CD4-positive, CD25-positive, alpha-beta regulatory T cell (primary cell): ENCODE data around the gene ACAD10. TPM values are rescaled to one million over a fixed set of nuclear protein-coding genes. Genes with fewer than 3 reads are reported as not detected.

Experiments
- ATAC-seq, 2 donors: fragments of 150-1000 bp; cut with Tn5 transposase; one replicate each; pipeline ENCODE4 v1.10.0; 2021; ENCODE audit warnings: low read depth in 2 of 2, moderate number of reproducible peaks in 2 of 2, moderate library complexity in 1 of 2
- DNase-seq, 3 donors: peaks; one replicate each; pipeline versions ENCODE4 v3.0.0 to v3.0.0-alpha.2; 2012 to 2022; ENCODE audit warnings: mixed read lengths in 1 of 3
- H3K27ac ChIP-seq: one replicate; pipeline ENCODE4 v1.7.0; 2013; ENCODE audit warnings: mild to moderate bottlenecking, low read length; ENCODE audit not compliant: insufficient read depth, poor library complexity, severe bottlenecking
- H3K27me3 ChIP-seq: one replicate; pipeline ENCODE4 v1.7.0; 2013; ENCODE audit warnings: low read length; ENCODE audit not compliant: control insufficient read depth, insufficient read depth
- H3K36me3 ChIP-seq: one replicate; pipeline ENCODE4 v1.7.0; 2013; ENCODE audit warnings: mild to moderate bottlenecking, low read length, moderate library complexity; ENCODE audit not compliant: control insufficient read depth, insufficient read depth
- H3K4me1 ChIP-seq: 2 replicates; pipeline ENCODE4 v1.7.0; 2013; ENCODE audit warnings: mild to moderate bottlenecking, low read length; ENCODE audit not compliant: insufficient read depth, control insufficient read depth, poor library complexity, severe bottlenecking
- H3K4me3 ChIP-seq: one replicate; pipeline ENCODE4 v1.7.0; 2013; ENCODE audit warnings: low read depth, mild to moderate bottlenecking, low read length, moderate library complexity
- H3K9me3 ChIP-seq, 2 experiments: 1 replicate in 1 of 2; 2 replicates in 1 of 2; pipeline ENCODE4 v1.7.0; 2013; ENCODE audit warnings: low read length in 2 of 2, mild to moderate bottlenecking in 1 of 2, moderate library complexity in 1 of 2; ENCODE audit not compliant: control insufficient read depth in 2 of 2
- H3K27ac Mint-ChIP-seq, 3 donors: one replicate each; pipeline ENCODE4 v1.8.0; 2020 to 2022; ENCODE audit warnings: mild to moderate bottlenecking in 3 of 3, mixed read lengths in 3 of 3, moderate library complexity in 2 of 3
- H3K27me3 Mint-ChIP-seq: one replicate; pipeline ENCODE4 v1.8.0; 2022; ENCODE audit warnings: mild to moderate bottlenecking, mixed read lengths
- H3K36me3 Mint-ChIP-seq: one replicate; pipeline ENCODE4 v1.8.0; 2020; ENCODE audit warnings: mixed read lengths
- H3K4me1 Mint-ChIP-seq, 4 donors: one replicate each; pipeline ENCODE4 v1.8.0; 2020 to 2022; ENCODE audit warnings: mixed read lengths in 4 of 4, mild to moderate bottlenecking in 1 of 4
- H3K4me3 Mint-ChIP-seq, 4 donors: one replicate each; pipeline ENCODE4 v1.8.0; 2020 to 2022; ENCODE audit warnings: mild to moderate bottlenecking in 4 of 4, mixed read lengths in 4 of 4, moderate library complexity in 3 of 4
- H3K9me3 Mint-ChIP-seq, 7 donors: one replicate each; pipeline ENCODE4 v1.8.0; 2020 to 2022; ENCODE audit warnings: mixed read lengths in 7 of 7, mild to moderate bottlenecking in 3 of 7, moderate library complexity in 2 of 7
- polyA plus RNA-seq, 4 donors: library from polyadenylated mRNA; unstranded; fragments of 300-500 nt; fragmentation: Illumina TruSeq; gene quantifications; one replicate each; pipeline ENCODE4 v1.2.3, GENCODE V29; 2021
- total RNA-seq: library from RNA; stranded (reverse); gene quantifications from one replicate; pipeline ENCODE4 v1.2.3, GENCODE V29; 2022

Gene ACAD10
- total and polyA plus RNA-seq, 5 donors from 2014 or later, result 6.9 to 27.6 (median 10.8) TPM

DNA sequence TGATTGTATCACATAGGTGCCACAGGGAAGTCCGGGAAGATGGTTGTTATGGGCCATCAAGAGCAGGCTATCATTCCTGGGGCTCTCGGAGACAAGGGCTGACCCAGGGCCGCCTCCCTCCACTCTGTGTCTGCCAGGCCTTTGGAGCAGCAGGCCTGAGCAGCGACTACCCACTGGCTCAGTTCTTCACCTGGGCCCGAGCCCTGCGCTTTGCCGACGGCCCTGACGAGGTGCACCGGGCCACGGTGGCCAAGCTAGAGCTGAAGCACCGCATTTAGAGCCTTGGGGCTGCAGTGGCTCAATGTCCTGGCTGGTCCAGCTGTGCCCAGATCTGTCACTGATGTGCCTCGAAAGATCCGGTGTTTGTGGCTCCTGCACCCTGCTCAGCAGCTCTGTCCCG, 70.3 kb downstream of the ACAD10 start:
- no peaks in the 10 kb centered on the region for H3K27me3 Mint-ChIP-seq
- H3K27me3 ChIP-seq, result no peaks in the 10 kb centered on the region
- H3K27ac ChIP-seq, result no peak overlapping the region
- no peak overlapping the region for H3K27ac Mint-ChIP-seq
- peaks cover 14% of the 10 kb centered on the region for H3K36me3 ChIP-seq
- H3K4me3 Mint-ChIP-seq, result no peak overlapping the region
- no peaks in the 10 kb centered on the region for H3K4me1 ChIP-seq
- H3K9me3 Mint-ChIP-seq, result no peaks in the 10 kb centered on the region
- no peaks in the 10 kb centered on the region for H3K9me3 ChIP-seq
- no peak for ATAC-seq
- peaks cover 0 to 2% (median 0%) of the 10 kb centered on the region in 4 donors for H3K4me1 Mint-ChIP-seq
- peaks cover 8% of the 10 kb centered on the region for H3K36me3 Mint-ChIP-seq
- no peak for DNase-seq
- no peak overlapping the region for H3K4me3 ChIP-seq

DNA sequence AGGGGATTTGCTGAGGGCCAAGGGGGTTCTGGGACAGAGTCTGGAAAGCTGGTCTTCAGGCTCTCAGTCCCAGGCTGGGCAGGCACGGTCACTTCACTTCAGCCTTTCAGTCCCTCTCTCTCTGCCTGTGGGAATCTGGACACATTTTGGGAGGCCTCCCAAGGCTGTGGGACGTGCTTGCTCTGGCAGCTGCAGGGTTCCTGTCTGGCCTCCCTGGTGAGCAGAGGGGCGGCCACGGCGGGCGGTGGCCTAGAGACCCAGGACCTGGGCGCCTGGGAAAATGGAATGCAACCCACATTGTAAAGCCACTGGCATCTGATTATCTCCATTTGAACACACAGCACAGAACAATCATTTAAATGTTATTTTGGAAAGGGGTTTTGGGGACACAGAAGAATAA, 70.8 kb downstream of the ACAD10 start:
- Mint-ChIP-seq H3K9me3 (no peaks in the 10 kb centered on the region), H3K27me3 (no peaks in the 10 kb centered on the region), H3K27ac (no peak overlapping the region), H3K4me3 (no peak overlapping the region), H3K36me3 (peaks cover 8% of the 10 kb centered on the region), H3K4me1 (peaks cover 0 to 2% (median 0%) of the 10 kb centered on the region in 4 donors)
- Histone ChIP-seq H3K27me3 (no peaks in the 10 kb centered on the region), H3K4me1 (no peaks in the 10 kb centered on the region), H3K27ac (no peak overlapping the region), H3K4me3 (no peak overlapping the region), H3K36me3 (peaks cover 14% of the 10 kb centered on the region), H3K9me3 (no peaks in the 10 kb centered on the region)
- ATAC-seq (no peak), DNase-seq (no peak)

- H3K27ac Mint-ChIP-seq, result peak overlapping the region in 1 of 3 donors; percentile 15
- H3K4me1 Mint-ChIP-seq, result peaks cover 0 to 2% (median under 1%) of the 10 kb centered on the region in 4 donors
- ATAC-seq, result peak in 1 of 2 donors; percentile 40
- no peaks in the 10 kb centered on the region for H3K9me3 Mint-ChIP-seq
- peaks cover 4% of the 10 kb centered on the region for H3K27me3 Mint-ChIP-seq
- no peaks in the 10 kb centered on the region for H3K4me1 ChIP-seq
- H3K9me3 ChIP-seq, result no peaks in the 10 kb centered on the region
- no peaks in the 10 kb centered on the region for H3K27me3 ChIP-seq
- H3K36me3 ChIP-seq, result peaks cover 14% of the 10 kb centered on the region
- no peak overlapping the region for H3K27ac ChIP-seq
- peaks cover 8% of the 10 kb centered on the region for H3K36me3 Mint-ChIP-seq
- H3K4me3 Mint-ChIP-seq, result no peak overlapping the region
- no peak overlapping the region for H3K4me3 ChIP-seq
- peak in 1 of 3 donors; percentile 24 for DNase-seq
Measured at GRCh38 chr12:111757361-111758119, 71.7 kb downstream of the ACAD10 start.

GRCh38 chr12:111758120-111758561, 72.3 kb downstream of the ACAD10 start:
- Histone ChIP-seq H3K4me1 (no peaks in the 10 kb centered on the region), H3K27me3 (no peaks in the 10 kb centered on the region), H3K27ac (no peak overlapping the region), H3K36me3 (peaks cover 14% of the 10 kb centered on the region), H3K9me3 (no peaks in the 10 kb centered on the region), H3K4me3 (no peak overlapping the region)
- Mint-ChIP-seq H3K9me3 (no peaks in the 10 kb centered on the region), H3K27ac (no peak overlapping the region), H3K27me3 (peaks cover 5% of the 10 kb centered on the region), H3K36me3 (peaks cover 8% of the 10 kb centered on the region), H3K4me3 (no peak overlapping the region), H3K4me1 (peaks cover 0 to 4% (median under 1%) of the 10 kb centered on the region in 4 donors)
- DNase-seq, result no peak
- no peak for ATAC-seq

GRCh38 chr12:111759271-111759670, 73.4 kb downstream of the ACAD10 start:
- H3K27ac Mint-ChIP-seq, result peak overlapping the region in 1 of 3 donors; percentile 29
- no peak for DNase-seq

GRCh38 chr12:111759991-111760390, 74.1 kb downstream of the ACAD10 start:
- Mint-ChIP-seq H3K36me3 (peaks cover 8% of the 10 kb centered on the region), H3K27me3 (peaks cover 15% of the 10 kb centered on the region), H3K4me3 (no peak overlapping the region), H3K9me3 (peaks cover 0 to 3% (median 0%) of the 10 kb centered on the region in 7 donors), H3K27ac (no peak overlapping the region), H3K4me1 (peaks cover 0 to 4% (median under 1%) of the 10 kb centered on the region in 4 donors)
- Histone ChIP-seq H3K36me3 (peaks cover 9% of the 10 kb centered on the region), H3K9me3 (no peaks in the 10 kb centered on the region), H3K27ac (no peak overlapping the region), H3K4me1 (no peaks in the 10 kb centered on the region), H3K27me3 (no peaks in the 10 kb centered on the region), H3K4me3 (no peak overlapping the region)
- ATAC-seq (no peak), DNase-seq (no peak)

More at GRCh38 chr12:111759271-111759670, 73.4 kb downstream of the ACAD10 start:
- Histone ChIP-seq H3K4me1 (no peaks in the 10 kb centered on the region), H3K9me3 (no peaks in the 10 kb centered on the region), H3K27ac (no peak overlapping the region), H3K36me3 (peaks cover 9% of the 10 kb centered on the region), H3K4me3 (no peak overlapping the region), H3K27me3 (no peaks in the 10 kb centered on the region)
- H3K4me1 Mint-ChIP-seq, result peaks cover 0 to 4% (median under 1%) of the 10 kb centered on the region in 4 donors
- H3K4me3 Mint-ChIP-seq, result no peak overlapping the region
- peaks cover 8% of the 10 kb centered on the region for H3K36me3 Mint-ChIP-seq
- peaks cover 0 to 3% (median 0%) of the 10 kb centered on the region in 7 donors for H3K9me3 Mint-ChIP-seq
- peaks cover 12% of the 10 kb centered on the region for H3K27me3 Mint-ChIP-seq
- ATAC-seq, result no peak

GRCh38 chr12:111761099-111761498, 75.2 kb downstream of the ACAD10 start:
- Mint-ChIP-seq H3K27ac (peak overlapping the region in 1 of 3 donors; percentile 60), H3K4me1 (peaks cover 0 to 4% (median under 1%) of the 10 kb centered on the region in 4 donors), H3K9me3 (peaks cover 0 to 3% (median 0%) of the 10 kb centered on the region in 7 donors), H3K36me3 (peaks cover 3% of the 10 kb centered on the region), H3K4me3 (no peak overlapping the region), H3K27me3 (peaks cover 15% of the 10 kb centered on the region)
- Histone ChIP-seq H3K36me3 (peaks cover 3% of the 10 kb centered on the region), H3K4me1 (peaks cover 2% of the 10 kb centered on the region), H3K27me3 (no peaks in the 10 kb centered on the region), H3K9me3 (no peaks in the 10 kb centered on the region), H3K4me3 (no peak overlapping the region), H3K27ac (no peak overlapping the region)
- ATAC-seq (no peak), DNase-seq (no peak)
